HEK293 (cell line): ENCODE results near the gene MUC12.

Experiments used
- RBAK ChIP-seq: fragments of 450-650 bp; formaldehyde crosslinking; IDR thresholded peaks from 2 replicates; pipeline ENCODE4 v1.5.1; 2016; ENCODE audit warnings: missing biosample characterization, missing genetic modification characterization
- ZFP41 ChIP-seq: fragments of 450-650 bp; formaldehyde crosslinking; IDR thresholded peaks from 2 replicates; pipeline ENCODE4 v1.5.1; 2016; ENCODE audit warnings: missing biosample characterization, missing genetic modification characterization, borderline replicate concordance
- ZNF174 ChIP-seq: fragments of 450-650 bp; formaldehyde crosslinking; IDR thresholded peaks from 2 replicates; pipeline ENCODE4 v1.5.0; 2017; ENCODE audit warnings: missing biosample characterization, mild to moderate bottlenecking, missing genetic modification characterization
- ZNF501 ChIP-seq: fragments of 450-650 bp; formaldehyde crosslinking; IDR thresholded peaks from 2 replicates; pipeline ENCODE4 v1.5.1; 2016; ENCODE audit warnings: missing biosample characterization, missing genetic modification characterization
- ZNF529 ChIP-seq: fragments of 450-650 bp; formaldehyde crosslinking; IDR thresholded peaks from 2 replicates; pipeline ENCODE4 v1.5.1; 2017; ENCODE audit warnings: missing genetic modification characterization, missing biosample characterization; ENCODE audit not compliant: insufficient replicate concordance
- ZNF830 ChIP-seq: fragments of 450-650 bp; IDR thresholded peaks from 2 replicates; pipeline ENCODE4 v1.5.0; 2018; ENCODE audit warnings: missing biosample characterization, missing genetic modification characterization, low read depth, mild to moderate bottlenecking, moderate library complexity
- TF ChIP-seq, protein P1 (sequence below): fragments of 450-650 bp; formaldehyde crosslinking; IDR thresholded peaks from 2 replicates; pipeline ENCODE4 v1.5.1; 2016; ENCODE audit warnings: missing biosample characterization, missing genetic modification characterization
- TF ChIP-seq, protein P2 (sequence below): fragments of 450-650 bp; formaldehyde crosslinking; IDR thresholded peaks from 2 replicates; pipeline ENCODE4 v1.5.1; 2016; ENCODE audit warnings: missing biosample characterization, missing genetic modification characterization

- TF ChIP-seq, protein P1, sequence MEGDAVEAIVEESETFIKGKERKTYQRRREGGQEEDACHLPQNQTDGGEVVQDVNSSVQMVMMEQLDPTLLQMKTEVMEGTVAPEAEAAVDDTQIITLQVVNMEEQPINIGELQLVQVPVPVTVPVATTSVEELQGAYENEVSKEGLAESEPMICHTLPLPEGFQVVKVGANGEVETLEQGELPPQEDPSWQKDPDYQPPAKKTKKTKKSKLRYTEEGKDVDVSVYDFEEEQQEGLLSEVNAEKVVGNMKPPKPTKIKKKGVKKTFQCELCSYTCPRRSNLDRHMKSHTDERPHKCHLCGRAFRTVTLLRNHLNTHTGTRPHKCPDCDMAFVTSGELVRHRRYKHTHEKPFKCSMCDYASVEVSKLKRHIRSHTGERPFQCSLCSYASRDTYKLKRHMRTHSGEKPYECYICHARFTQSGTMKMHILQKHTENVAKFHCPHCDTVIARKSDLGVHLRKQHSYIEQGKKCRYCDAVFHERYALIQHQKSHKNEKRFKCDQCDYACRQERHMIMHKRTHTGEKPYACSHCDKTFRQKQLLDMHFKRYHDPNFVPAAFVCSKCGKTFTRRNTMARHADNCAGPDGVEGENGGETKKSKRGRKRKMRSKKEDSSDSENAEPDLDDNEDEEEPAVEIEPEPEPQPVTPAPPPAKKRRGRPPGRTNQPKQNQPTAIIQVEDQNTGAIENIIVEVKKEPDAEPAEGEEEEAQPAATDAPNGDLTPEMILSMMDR (tag by site-specific recombination), result no peak
- no peak for TF ChIP-seq ZNF529 (tag by site-specific recombination)
- TF ChIP-seq, protein P2, sequence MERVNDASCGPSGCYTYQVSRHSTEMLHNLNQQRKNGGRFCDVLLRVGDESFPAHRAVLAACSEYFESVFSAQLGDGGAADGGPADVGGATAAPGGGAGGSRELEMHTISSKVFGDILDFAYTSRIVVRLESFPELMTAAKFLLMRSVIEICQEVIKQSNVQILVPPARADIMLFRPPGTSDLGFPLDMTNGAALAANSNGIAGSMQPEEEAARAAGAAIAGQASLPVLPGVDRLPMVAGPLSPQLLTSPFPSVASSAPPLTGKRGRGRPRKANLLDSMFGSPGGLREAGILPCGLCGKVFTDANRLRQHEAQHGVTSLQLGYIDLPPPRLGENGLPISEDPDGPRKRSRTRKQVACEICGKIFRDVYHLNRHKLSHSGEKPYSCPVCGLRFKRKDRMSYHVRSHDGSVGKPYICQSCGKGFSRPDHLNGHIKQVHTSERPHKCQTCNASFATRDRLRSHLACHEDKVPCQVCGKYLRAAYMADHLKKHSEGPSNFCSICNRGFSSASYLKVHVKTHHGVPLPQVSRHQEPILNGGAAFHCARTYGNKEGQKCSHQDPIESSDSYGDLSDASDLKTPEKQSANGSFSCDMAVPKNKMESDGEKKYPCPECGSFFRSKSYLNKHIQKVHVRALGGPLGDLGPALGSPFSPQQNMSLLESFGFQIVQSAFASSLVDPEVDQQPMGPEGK (tag by site-specific recombination), result no peak
- TF ChIP-seq ZNF501 (tag by site-specific recombination), result no peak
- TF ChIP-seq ZNF174 (tag by site-specific recombination), result no peak
- TF ChIP-seq ZFP41 (tag by site-specific recombination), result no peak
- TF ChIP-seq RBAK, result no peak
- TF ChIP-seq ZNF830 (tag by site-specific recombination), result no peak
Observed at GRCh38 chr7:100965045-100965722, 4.2 kb upstream of the MUC12 start.
